Panc1 (cell line): ENCODE results near the gene DBF4B. TPM values are rescaled to one million over a fixed set of nuclear protein-coding genes. Genes with fewer than 3 reads are reported as not detected.

Experiments used
- ATAC-seq: fragments of 200-7000 bp; cut with Tn5 transposase; 2 replicates; pipeline ENCODE4 v1.9.1; 2020; ENCODE audit warnings: mild to moderate bottlenecking, moderate library complexity
- BruUV-seq: library from RNA; stranded (reverse); fragments of 400-500 nt; replicated peaks from 2 replicates; lab custom pipeline; 2021; lab: Mats Ljungman, UMichigan
- CTCF ChIA-PET: fragments of 300-600 bp; sonication (Branson Sonifier 250); formaldehyde crosslinking; loops from one replicate; lab custom pipeline; 2022; ENCODE audit warnings: antibody characterized with exemption; lab: Charles Lee
- POLR2A ChIA-PET: fragments of 300-600 bp; sonication (Branson Sonifier 250); formaldehyde crosslinking; loops from one replicate; lab custom pipeline; 2022; ENCODE audit warnings: antibody characterized with exemption; lab: Charles Lee
- DNase-seq: peaks from one replicate; pipeline ENCODE4 v3.0.0-alpha.2; 2010; ENCODE audit warnings: low read depth, low spot score
- H3K27ac ChIP-seq: 2 replicates; pipeline ENCODE4 v1.5.1; 2011; ENCODE audit warnings: mild to moderate bottlenecking, low read length, inconsistent platforms
- H3K27me3 ChIP-seq: fragments of 200-500 bp; sonication (Bioruptor generic); 2 replicates; pipeline ENCODE4 v1.6.0; 2014; ENCODE audit warnings: low read length, inconsistent platforms; ENCODE audit not compliant: control insufficient read depth, insufficient read depth
- H3K36me3 ChIP-seq: fragments of 200-500 bp; sonication (Bioruptor generic); 2 replicates; pipeline ENCODE4 v1.5.1; 2014; ENCODE audit warnings: inconsistent platforms, mild to moderate bottlenecking, low read length, moderate library complexity; ENCODE audit not compliant: control insufficient read depth, insufficient read depth
- H3K4me1 ChIP-seq: 2 replicates; pipeline ENCODE4 v1.5.1; 2011; ENCODE audit warnings: inconsistent platforms, mild to moderate bottlenecking, low read length, moderate library complexity; ENCODE audit not compliant: control insufficient read depth, insufficient read depth
- H3K4me3 ChIP-seq, 2 experiments: 2 replicates each; pipeline ENCODE4 v1.5.1; 2011 to 2012; ENCODE audit warnings: low read depth in 2 of 2, low read length in 2 of 2, mild to moderate bottlenecking in 2 of 2, inconsistent platforms in 1 of 2, moderate library complexity in 1 of 2
- H3K9me3 ChIP-seq: fragments of 200-500 bp; sonication (Bioruptor generic); 2 replicates; pipeline ENCODE4 v1.5.1; 2014; ENCODE audit warnings: low read depth, mild to moderate bottlenecking, inconsistent platforms, low read length, moderate library complexity; ENCODE audit not compliant: control insufficient read depth, insufficient read depth
- CTCF ChIP-seq: fragments of 450-650 bp; IDR thresholded peaks from 2 replicates; pipeline ENCODE4 v1.5.1; 2017; ENCODE audit warnings: mild to moderate bottlenecking
- POLR2AphosphoS5 ChIP-seq: IDR thresholded peaks from 2 replicates; pipeline ENCODE4 v1.6.1; 2012; ENCODE audit warnings: mild to moderate bottlenecking, low read depth, low read length, moderate library complexity
- SIN3A ChIP-seq: IDR thresholded peaks from 2 replicates; pipeline ENCODE4 v1.6.1; 2012; ENCODE audit warnings: low read depth, mild to moderate bottlenecking, low read length, moderate library complexity, borderline replicate concordance; ENCODE audit not compliant: insufficient read depth
- TCF7L2 ChIP-seq: IDR thresholded peaks from 2 replicates; pipeline ENCODE4 v1.6.1; 2011; ENCODE audit warnings: mild to moderate bottlenecking, low read depth, low read length, inconsistent platforms
- in situ Hi-C: cut with HindIII; loops from 2 replicates; pipeline ENCODE4 v1.10.0; 2016; ENCODE audit warnings: low sequenced_read_pairs, low pct_unique_long_range_greater_than_20kb
- intact Hi-C: fragments of 100-400 bp; cut with micrococcal nuclease; formaldehyde crosslinking; loops from one replicate; pipeline ENCODE4 v1.10.0; 2022; ENCODE audit not compliant: unreplicated experiment
- total RNA-seq: library from RNA; stranded (reverse); gene quantifications from one replicate; pipeline ENCODE4 v1.2.1, GENCODE V29; 2021; ENCODE audit not compliant: unreplicated experiment
- TF ChIP-seq, protein P1 (sequence below), 2 experiments: IDR thresholded peaks; 2 replicates each; pipeline ENCODE4 v1.6.1; 2011 to 2012; ENCODE audit warnings: low read depth in 2 of 2, control low read depth in 1 of 2, low read length in 1 of 2, mild to moderate bottlenecking in 1 of 2, moderate library complexity in 1 of 2; ENCODE audit not compliant: insufficient read depth in 1 of 2

DBF4B gene
- total RNA-seq, 1 experiment from 2014 or later: 24.0 TPM

DNA sequence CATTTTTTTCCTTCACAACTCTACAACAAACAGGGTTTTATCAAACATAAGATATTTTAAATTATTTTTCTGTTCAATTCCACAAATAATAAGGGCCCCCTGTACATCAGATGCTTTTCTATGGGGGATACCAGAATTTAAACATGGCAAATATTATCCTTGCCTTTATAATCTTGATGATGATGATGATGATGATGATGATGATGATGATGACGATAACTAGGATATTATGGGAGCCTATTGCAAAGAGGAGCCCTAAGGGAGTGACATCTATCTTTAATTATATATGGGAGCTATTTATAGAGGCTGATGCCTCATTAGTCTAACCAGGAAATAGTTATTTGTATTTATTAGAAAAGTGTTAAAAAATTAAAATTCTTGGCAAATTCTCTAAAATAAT lies 45.4 kb upstream of the DBF4B start:
- H3K4me1 ChIP-seq: no peaks in the 10 kb centered on the region
- POLR2A ChIA-PET: interaction anchor here (0.6 kb wide), 1 partner anchor 11 kb away, joined by 7 read pairs; no protein-coding TSS in a partner anchor
- ATAC-seq (no peak), DNase-seq (no peak)
- H3K27me3 ChIP-seq: no peaks in the 10 kb centered on the region
- intact Hi-C loops (no loop called here), in situ Hi-C loops (no loop called here)
- H3K4me3 ChIP-seq: no peak overlapping the region
- no peaks in the 10 kb centered on the region for H3K36me3 ChIP-seq
- H3K9me3 ChIP-seq: no peaks in the 10 kb centered on the region
- no TSS peak for BruUV-seq
- TF ChIP-seq TCF7L2: no peak
- TF ChIP-seq CTCF: no peak
- TF ChIP-seq POLR2AphosphoS5: no peak
- TF ChIP-seq SIN3A: no peak
- TF ChIP-seq, protein P1, sequence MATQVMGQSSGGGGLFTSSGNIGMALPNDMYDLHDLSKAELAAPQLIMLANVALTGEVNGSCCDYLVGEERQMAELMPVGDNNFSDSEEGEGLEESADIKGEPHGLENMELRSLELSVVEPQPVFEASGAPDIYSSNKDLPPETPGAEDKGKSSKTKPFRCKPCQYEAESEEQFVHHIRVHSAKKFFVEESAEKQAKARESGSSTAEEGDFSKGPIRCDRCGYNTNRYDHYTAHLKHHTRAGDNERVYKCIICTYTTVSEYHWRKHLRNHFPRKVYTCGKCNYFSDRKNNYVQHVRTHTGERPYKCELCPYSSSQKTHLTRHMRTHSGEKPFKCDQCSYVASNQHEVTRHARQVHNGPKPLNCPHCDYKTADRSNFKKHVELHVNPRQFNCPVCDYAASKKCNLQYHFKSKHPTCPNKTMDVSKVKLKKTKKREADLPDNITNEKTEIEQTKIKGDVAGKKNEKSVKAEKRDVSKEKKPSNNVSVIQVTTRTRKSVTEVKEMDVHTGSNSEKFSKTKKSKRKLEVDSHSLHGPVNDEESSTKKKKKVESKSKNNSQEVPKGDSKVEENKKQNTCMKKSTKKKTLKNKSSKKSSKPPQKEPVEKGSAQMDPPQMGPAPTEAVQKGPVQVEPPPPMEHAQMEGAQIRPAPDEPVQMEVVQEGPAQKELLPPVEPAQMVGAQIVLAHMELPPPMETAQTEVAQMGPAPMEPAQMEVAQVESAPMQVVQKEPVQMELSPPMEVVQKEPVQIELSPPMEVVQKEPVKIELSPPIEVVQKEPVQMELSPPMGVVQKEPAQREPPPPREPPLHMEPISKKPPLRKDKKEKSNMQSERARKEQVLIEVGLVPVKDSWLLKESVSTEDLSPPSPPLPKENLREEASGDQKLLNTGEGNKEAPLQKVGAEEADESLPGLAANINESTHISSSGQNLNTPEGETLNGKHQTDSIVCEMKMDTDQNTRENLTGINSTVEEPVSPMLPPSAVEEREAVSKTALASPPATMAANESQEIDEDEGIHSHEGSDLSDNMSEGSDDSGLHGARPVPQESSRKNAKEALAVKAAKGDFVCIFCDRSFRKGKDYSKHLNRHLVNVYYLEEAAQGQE (IDR thresholded peaks at IDR 0.05; ENCODE audit: insufficient read depth in 1 of 2, low read depth in 2 of 2, low read length in 1 of 2): no peak
- CTCF ChIA-PET: no interaction called here
- no peak overlapping the region for H3K27ac ChIP-seq

DNA sequence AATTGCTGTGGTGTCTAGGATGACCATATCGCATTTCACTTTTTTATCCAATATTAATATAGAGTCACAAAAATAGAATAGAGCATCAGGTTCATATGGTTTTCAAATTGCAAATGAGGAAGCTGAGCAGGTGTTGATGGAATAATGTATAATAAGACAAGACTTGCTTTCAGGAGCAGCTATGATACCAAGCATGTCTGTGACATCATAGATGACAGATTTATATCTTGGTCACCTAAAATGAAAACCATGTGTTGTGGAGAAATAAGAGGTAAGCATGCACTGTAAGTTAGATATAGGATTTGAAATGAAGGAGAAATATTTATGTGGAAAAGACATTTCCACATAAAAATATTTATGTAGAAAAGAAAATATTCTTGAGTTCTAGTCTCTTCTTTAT lies 43.6 kb upstream of the DBF4B start:
- Histone ChIP-seq H3K4me1 (no peaks in the 10 kb centered on the region), H3K36me3 (no peaks in the 10 kb centered on the region), H3K9me3 (no peaks in the 10 kb centered on the region), H3K27me3 (no peaks in the 10 kb centered on the region), H3K27ac (no peak overlapping the region), H3K4me3 (no peak overlapping the region)
- BruUV-seq: no TSS peak
- CTCF ChIA-PET: interaction anchor here (0.7 kb wide), 1 partner anchor 85 kb away, joined by 4 read pairs; no protein-coding TSS in a partner anchor
- in situ Hi-C loops (no loop called here), intact Hi-C loops (no loop called here)
- no peak for ATAC-seq
- DNase-seq: no peak
- POLR2A ChIA-PET: no interaction called here
- TF ChIP-seq SIN3A: no peak
- TF ChIP-seq POLR2AphosphoS5: no peak
- no peak for TF ChIP-seq TCF7L2
- TF ChIP-seq CTCF: no peak
- TF ChIP-seq, protein P1 (IDR thresholded peaks at IDR 0.05; ENCODE audit: insufficient read depth in 1 of 2, low read depth in 2 of 2, low read length in 1 of 2): no peak
